PC-3 (cell line): ENCODE results near the gene RPS6KA2. TPM values are rescaled to one million over a fixed set of nuclear protein-coding genes. Genes with fewer than 3 reads are reported as not detected.

Source experiments
- ATAC-seq: fragments of 200-7000 bp; cut with Tn5 transposase; 2 replicates; pipeline ENCODE4 v1.9.1; 2020; ENCODE audit warnings: mild to moderate bottlenecking, moderate library complexity
- BruUV-seq: library from RNA; stranded (reverse); fragments of 400-500 nt; replicated peaks from 2 replicates; lab custom pipeline; 2021; lab: Mats Ljungman, UMichigan
- CTCF ChIA-PET: fragments of 300-600 bp; sonication (Branson Sonifier 250); formaldehyde crosslinking; loops from one replicate; lab custom pipeline; 2022; ENCODE audit warnings: antibody characterized with exemption; lab: Charles Lee
- POLR2A ChIA-PET: fragments of 300-600 bp; sonication (Branson Sonifier 250); formaldehyde crosslinking; loops from one replicate; lab custom pipeline; 2022; ENCODE audit warnings: antibody characterized with exemption; ENCODE audit not compliant: unreplicated experiment; lab: Charles Lee
- DNase-seq: peaks from one replicate; pipeline ENCODE4 v3.0.0-alpha.2; 2015
- H2AFZ ChIP-seq: fragments of 300-600 bp; sonication (generic); 2 replicates; pipeline ENCODE4 v1.6.0; 2016; ENCODE audit warnings: antibody characterized with exemption, low read length
- H3F3A ChIP-seq: fragments of 300-600 bp; sonication (generic); one replicate; pipeline ENCODE4 v1.6.0; 2017; ENCODE audit warnings: antibody characterized with exemption, low read length, control low read depth, mild to moderate bottlenecking; ENCODE audit not compliant: unreplicated experiment
- H3K27ac ChIP-seq: fragments of 300-600 bp; sonication (generic); 2 replicates; pipeline ENCODE4 v1.5.1; 2016; ENCODE audit warnings: mild to moderate bottlenecking, low read length
- H3K27me3 ChIP-seq: fragments of 300-600 bp; sonication (generic); 2 replicates; pipeline ENCODE4 v1.6.1; 2016; ENCODE audit warnings: low read length, mixed read lengths
- H3K36me3 ChIP-seq: fragments of 300-600 bp; sonication (generic); 2 replicates; pipeline ENCODE4 v1.6.1; 2016; ENCODE audit warnings: low read depth, mixed run types, low read length, mixed read lengths
- H3K4me1 ChIP-seq: fragments of 300-600 bp; sonication (generic); 2 replicates; pipeline ENCODE4 v1.5.1; 2016; ENCODE audit warnings: low read length; ENCODE audit not compliant: insufficient read depth
- H3K4me2 ChIP-seq: fragments of 300-600 bp; sonication (generic); 2 replicates; pipeline ENCODE4 v1.6.0; 2016; ENCODE audit warnings: low read length
- H3K4me3 ChIP-seq: fragments of 300-600 bp; sonication (generic); 2 replicates; pipeline ENCODE4 v1.5.1; 2016; ENCODE audit warnings: mild to moderate bottlenecking, low read length, mixed read lengths
- H3K79me2 ChIP-seq: fragments of 300-600 bp; sonication (generic); 2 replicates; pipeline ENCODE4 v1.6.1; 2017; ENCODE audit warnings: low read length, mixed read lengths
- H3K9ac ChIP-seq: fragments of 300-600 bp; sonication (generic); 2 replicates; pipeline ENCODE4 v1.6.0; 2016; ENCODE audit warnings: mild to moderate bottlenecking, low read length
- H3K9me2 ChIP-seq: fragments of 300-600 bp; sonication (generic); replicated peaks from 2 replicates; pipeline ENCODE4 v1.6.1; 2016; ENCODE audit warnings: mixed run types, low read length, mixed read lengths
- H3K9me3 ChIP-seq: fragments of 300-600 bp; sonication (generic); 2 replicates; pipeline ENCODE4 v1.6.1; 2016; ENCODE audit warnings: low read length, mixed read lengths
- H4K20me1 ChIP-seq: fragments of 300-600 bp; sonication (generic); 2 replicates; pipeline ENCODE4 v1.6.1; 2016; ENCODE audit warnings: low read length, mixed read lengths
- CTCF ChIP-seq: fragments of 300-600 bp; sonication (generic); conservative IDR thresholded peaks from 2 replicates; pipeline ENCODE4 v1.5.1; 2017; ENCODE audit warnings: antibody characterized with exemption, low read depth, mild to moderate bottlenecking, low read length
- EZH2 ChIP-seq: fragments of 300-600 bp; sonication (generic); IDR thresholded peaks from one replicate; pipeline ENCODE4 v1.6.1; 2017; ENCODE audit warnings: antibody characterized with exemption, mild to moderate bottlenecking, low read length; ENCODE audit not compliant: unreplicated experiment
- EZH2phosphoT487 ChIP-seq: fragments of 300-600 bp; sonication (generic); IDR thresholded peaks from 2 replicates; pipeline ENCODE4 v1.6.1; 2018; ENCODE audit warnings: mild to moderate bottlenecking, antibody characterized with exemption, low read length, borderline replicate concordance
- intact Hi-C: fragments of 100-400 bp; cut with micrococcal nuclease; formaldehyde crosslinking; loops from 2 replicates; pipeline ENCODE4 v1.9.0; 2023
- total RNA-seq: library from RNA; depleted of rRNA; stranded (reverse); fragments of >200 nt; gene quantifications from 2 replicates; pipeline ENCODE4 v1.2.3, GENCODE V29; 2014

RPS6KA2 gene
- total RNA-seq, 1 experiment from 2014 or later = 5.1 TPM

GRCh38 chr6:166507380-166507779 is 119.7 kb downstream of the RPS6KA2 start:
- TF ChIP-seq EZH2 = no peak
- no peak for TF ChIP-seq CTCF
- TF ChIP-seq EZH2phosphoT487 = no peak
- no peaks in the 10 kb centered on the region for H3K4me1 ChIP-seq
- no peaks in the 10 kb centered on the region for H3K27me3 ChIP-seq
- H3K36me3 ChIP-seq = no peaks in the 10 kb centered on the region
- H2AFZ ChIP-seq = no peak overlapping the region
- no peaks in the 10 kb centered on the region for H3K9me3 ChIP-seq
- ATAC-seq = no peak
- H3K79me2 ChIP-seq = no peaks in the 10 kb centered on the region
- intact Hi-C loops = no loop called here
- H3K9me2 ChIP-seq = no peaks in the 10 kb centered on the region
- H4K20me1 ChIP-seq = no peaks in the 10 kb centered on the region
- no peaks in the 10 kb centered on the region for H3F3A ChIP-seq
- no peak overlapping the region for H3K27ac ChIP-seq
- H3K4me2 ChIP-seq = no peak overlapping the region
- BruUV-seq = no TSS peak
- no peak for DNase-seq
- ChIA-PET POLR2A (no interaction called here), CTCF (no interaction called here)
- H3K9ac ChIP-seq = no peak overlapping the region
- no peak overlapping the region for H3K4me3 ChIP-seq

GRCh38 chr6:166505133-166505905 is 121.7 kb downstream of the RPS6KA2 start:
- ATAC-seq = no peak
- TF ChIP-seq EZH2 (no peak), EZH2phosphoT487 (no peak), CTCF (no peak)
- no peaks in the 10 kb centered on the region for H3K9me2 ChIP-seq
- no peaks in the 10 kb centered on the region for H3K79me2 ChIP-seq
- DNase-seq = no peak
- H2AFZ ChIP-seq = no peak overlapping the region
- ChIA-PET CTCF (no interaction called here), POLR2A (no interaction called here)
- H3K27me3 ChIP-seq = no peaks in the 10 kb centered on the region
- H3K9me3 ChIP-seq = no peaks in the 10 kb centered on the region
- no TSS peak for BruUV-seq
- no peak overlapping the region for H3K4me2 ChIP-seq
- H3K4me3 ChIP-seq = no peak overlapping the region
- no peaks in the 10 kb centered on the region for H3F3A ChIP-seq
- H3K36me3 ChIP-seq = no peaks in the 10 kb centered on the region
- H3K9ac ChIP-seq = no peak overlapping the region
- intact Hi-C loops = no loop called here
- H3K27ac ChIP-seq = no peak overlapping the region
- H3K4me1 ChIP-seq = no peaks in the 10 kb centered on the region
- no peaks in the 10 kb centered on the region for H4K20me1 ChIP-seq

- Histone ChIP-seq H3K9me2 (no peaks in the 10 kb centered on the region), H3K4me1 (no peaks in the 10 kb centered on the region), H3K4me3 (no peak overlapping the region), H3K4me2 (no peak overlapping the region), H3K79me2 (no peaks in the 10 kb centered on the region), H3K27me3 (no peaks in the 10 kb centered on the region), H3K36me3 (no peaks in the 10 kb centered on the region), H3K9me3 (no peaks in the 10 kb centered on the region), H4K20me1 (no peaks in the 10 kb centered on the region), H3K27ac (no peak overlapping the region), H2AFZ (no peak overlapping the region), H3F3A (no peaks in the 10 kb centered on the region), H3K9ac (no peak overlapping the region)
- DNase-seq = no peak
- ChIA-PET CTCF (no interaction called here), POLR2A (no interaction called here)
- no peak for TF ChIP-seq CTCF
- TF ChIP-seq EZH2phosphoT487 = no peak
- no peak for TF ChIP-seq EZH2
- BruUV-seq = no TSS peak
- ATAC-seq = no peak
- intact Hi-C loops = no loop called here
Observed at GRCh38 chr6:166504100-166504499, 123.0 kb downstream of the RPS6KA2 start.
